RKO (cell line): Measurements from ENCODE around the gene SMARCC1.
"Not testable (repeated sequence)": the region's sequence is repeated elsewhere in the genome, so short reads cannot be mapped to it uniquely, and the experiment has no call there.

Source experiments
- DNase-seq: peaks from one replicate; pipeline ENCODE4 v3.0.0-alpha.2; 2016; ENCODE audit warnings: low spot score

The SMARCC1 gene

GRCh38 chr3:47766186-47766585 is 15.5 kb downstream of the SMARCC1 start:
- no peak for DNase-seq

GRCh38 chr3:47762233-47762632 is 19.5 kb downstream of the SMARCC1 start:
- no peak for DNase-seq

GRCh38 chr3:47761046-47761445 is 20.6 kb downstream of the SMARCC1 start:
- DNase-seq: no peak

- DNase-seq: not testable (repeated sequence)
These were observed 21.5 kb downstream of the SMARCC1 start for GRCh38 chr3:47760207-47760606.

GRCh38 chr3:47758261-47759025 is 23.2 kb downstream of the SMARCC1 start:
- DNase-seq: no peak

- no peak for DNase-seq
These were observed 29.0 kb downstream of the SMARCC1 start for GRCh38 chr3:47752716-47753115.

- DNase-seq: not testable (repeated sequence)
These were observed 30.8 kb downstream of the SMARCC1 start for GRCh38 chr3:47750811-47751354.

- DNase-seq: no peak
These were observed 34.1 kb downstream of the SMARCC1 start for GRCh38 chr3:47747558-47747957.

- DNase-seq: no peak
These were observed 35.4 kb downstream of the SMARCC1 start for GRCh38 chr3:47746264-47746663.

GRCh38 chr3:47743855-47744254 is 37.8 kb downstream of the SMARCC1 start:
- DNase-seq: no peak

GRCh38 chr3:47743352-47743751 is 38.3 kb downstream of the SMARCC1 start:
- DNase-seq: peak; percentile 35

GRCh38 chr3:47741925-47742324 is 39.8 kb downstream of the SMARCC1 start:
- DNase-seq: no peak

- no peak for DNase-seq
These were observed 49.5 kb downstream of the SMARCC1 start for GRCh38 chr3:47732143-47732542.

GRCh38 chr3:47731061-47731460 is 50.6 kb downstream of the SMARCC1 start:
- no peak for DNase-seq

- no peak for DNase-seq
These were observed 58.8 kb downstream of the SMARCC1 start for GRCh38 chr3:47722859-47723258.

GRCh38 chr3:47717448-47717847 is 64.2 kb downstream of the SMARCC1 start:
- not testable (repeated sequence) for DNase-seq

- no peak for DNase-seq
These were observed 65.0 kb downstream of the SMARCC1 start for GRCh38 chr3:47716656-47717055.

- DNase-seq: peak; percentile 86
These were observed 65.8 kb downstream of the SMARCC1 start for GRCh38 chr3:47715928-47716327.

- DNase-seq: no peak
These were observed 67.1 kb downstream of the SMARCC1 start for GRCh38 chr3:47714606-47715005.

- no peak for DNase-seq
These were observed 68.0 kb downstream of the SMARCC1 start for GRCh38 chr3:47713655-47714054.

GRCh38 chr3:47712398-47712797 is 69.3 kb downstream of the SMARCC1 start:
- DNase-seq: no peak

GRCh38 chr3:47711596-47711995 is 70.1 kb downstream of the SMARCC1 start:
- no peak for DNase-seq

GRCh38 chr3:47705391-47705790 is 76.3 kb downstream of the SMARCC1 start:
- DNase-seq: no peak

- DNase-seq: no peak
These were observed 77.5 kb downstream of the SMARCC1 start for GRCh38 chr3:47704237-47704612.
